K562 (cell line): ENCODE measurements around the gene TECPR1.

Experiments
- CEBPB ChIP-seq: fragments of 450-650 bp; IDR thresholded peaks from 2 replicates; pipeline ENCODE4 v1.6.1; 2016; ENCODE audit warnings: missing genetic modification characterization, missing compliant biosample characterization
- ETV1 ChIP-seq: fragments of 450-650 bp; conservative IDR thresholded peaks from 2 replicates; pipeline ENCODE4 v1.6.1; 2016; ENCODE audit warnings: missing genetic modification characterization, control low read depth, low read depth, missing compliant biosample characterization
- GATAD2B ChIP-seq: fragments of 450-650 bp; IDR thresholded peaks from 2 replicates; pipeline ENCODE4 v1.6.1; 2017; ENCODE audit warnings: mild to moderate bottlenecking, borderline replicate concordance
- HIVEP1 ChIP-seq: fragments of 250-450 bp; sonication (Bioruptor Pico); IDR thresholded peaks from 2 replicates; pipeline ENCODE4 v1.4.0; 2020; ENCODE audit warnings: mild to moderate bottlenecking
- JUND ChIP-seq, 2 experiments: IDR thresholded peaks; 2 replicates in 1 of 2; 3 replicates in 1 of 2; pipeline ENCODE4 v1.6.1; 2011; ENCODE audit warnings: borderline replicate concordance in 2 of 2, low read depth in 2 of 2, low read length in 2 of 2, improper control_type of control experiment in 1 of 2, missing biosample characterization in 1 of 2, missing genetic modification characterization in 1 of 2, missing genetic modification reagents in 1 of 2
- POLR2A ChIP-seq: fragments of 450-650 bp; conservative IDR thresholded peaks from 2 replicates; pipeline ENCODE4 v1.6.1; 2016
- RAD21 ChIP-seq, 2 experiments: fragments of 250-450 bp in 1 of 2; fragments of 450-650 bp in 1 of 2; sonication (Bioruptor Pico) in 1 of 2; formaldehyde crosslinking in 1 of 2; IDR thresholded peaks in 1 of 2; conservative IDR thresholded peaks in 1 of 2; 2 replicates each; pipeline versions ENCODE4 v1.4.0 to v1.8.0; 2020 to 2022; ENCODE audit warnings: mild to moderate bottlenecking in 2 of 2, moderate library complexity in 1 of 2
- SETDB1 ChIP-seq: IDR thresholded peaks from one replicate; pipeline ENCODE4 v1.6.1; 2012; ENCODE audit warnings: low read length, control low read depth, inconsistent platforms

GRCh38 chr7:98285157-98286092 is 33.4 kb upstream of the TECPR1 start:
- TF ChIP-seq ETV1 (tag) (no peak), CEBPB (tag) (no peak), RAD21 (CRISPR knock-in tag; conservative IDR thresholded peaks at IDR 0.05 in 1 of 2, IDR thresholded peaks at IDR 0.05 in 1 of 2) (no peak), SETDB1 (no peak), POLR2A (no peak), JUND (IDR thresholded peaks at IDR 0.05; ENCODE audit: borderline replicate concordance, low read depth, low read length) (no peak), JUND (tag; IDR thresholded peaks at IDR 0.05; ENCODE audit: borderline replicate concordance, low read depth, low read length) (no peak), HIVEP1 (CRISPR knock-in tag) (no peak), GATAD2B (no peak)
